ENCODE data around the gene UGDH. TPM values are rescaled to one million over a fixed set of nuclear protein-coding genes. Genes with fewer than 3 reads are reported as not detected.

Gene UGDH
- total RNA-seq, 1 experiment from 2014 or later = 104 TPM

DNA sequence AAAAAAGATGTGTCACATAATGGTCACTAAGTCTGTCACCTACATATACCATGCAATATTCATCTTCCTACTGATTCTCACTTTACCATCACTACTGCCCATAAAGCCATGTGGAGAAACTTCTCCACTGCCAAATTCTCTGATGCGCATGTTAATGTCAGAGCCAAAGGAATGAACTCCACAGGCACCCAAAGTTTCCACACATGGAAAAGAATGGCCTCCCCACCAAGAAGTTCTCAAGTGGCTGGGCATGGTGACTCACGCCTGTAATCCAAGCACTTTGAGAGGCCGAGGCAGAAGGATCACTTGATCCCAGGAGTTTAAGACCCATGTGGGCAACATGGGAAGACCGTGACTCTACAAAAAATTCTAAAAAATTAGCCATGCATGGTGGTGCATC, 43.8 kb upstream of the UGDH start:
- TF ChIP-seq, protein P1, sequence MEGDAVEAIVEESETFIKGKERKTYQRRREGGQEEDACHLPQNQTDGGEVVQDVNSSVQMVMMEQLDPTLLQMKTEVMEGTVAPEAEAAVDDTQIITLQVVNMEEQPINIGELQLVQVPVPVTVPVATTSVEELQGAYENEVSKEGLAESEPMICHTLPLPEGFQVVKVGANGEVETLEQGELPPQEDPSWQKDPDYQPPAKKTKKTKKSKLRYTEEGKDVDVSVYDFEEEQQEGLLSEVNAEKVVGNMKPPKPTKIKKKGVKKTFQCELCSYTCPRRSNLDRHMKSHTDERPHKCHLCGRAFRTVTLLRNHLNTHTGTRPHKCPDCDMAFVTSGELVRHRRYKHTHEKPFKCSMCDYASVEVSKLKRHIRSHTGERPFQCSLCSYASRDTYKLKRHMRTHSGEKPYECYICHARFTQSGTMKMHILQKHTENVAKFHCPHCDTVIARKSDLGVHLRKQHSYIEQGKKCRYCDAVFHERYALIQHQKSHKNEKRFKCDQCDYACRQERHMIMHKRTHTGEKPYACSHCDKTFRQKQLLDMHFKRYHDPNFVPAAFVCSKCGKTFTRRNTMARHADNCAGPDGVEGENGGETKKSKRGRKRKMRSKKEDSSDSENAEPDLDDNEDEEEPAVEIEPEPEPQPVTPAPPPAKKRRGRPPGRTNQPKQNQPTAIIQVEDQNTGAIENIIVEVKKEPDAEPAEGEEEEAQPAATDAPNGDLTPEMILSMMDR (conservative IDR thresholded peaks at IDR 0.05) = no peak
- Histone ChIP-seq H4K8ac (replicated peaks; ENCODE audit: insufficient read length, low read depth, low read length) (no peak overlapping the region), H3K9me3 (ENCODE audit: control insufficient read depth, low read depth, low read length) (no peaks in the 10 kb centered on the region), H3K9ac (ENCODE audit: extremely low read depth, insufficient read length, low read length) (no peak overlapping the region), H4K20me1 (ENCODE audit: control insufficient read depth, insufficient read depth, insufficient read length) (no peaks in the 10 kb centered on the region), H4K91ac (ENCODE audit: insufficient read length, low read depth, low read length) (no peak overlapping the region), H2BK120ac (ENCODE audit: low read depth, low read length, poor library complexity, severe bottlenecking) (no peak overlapping the region), H3K18ac (ENCODE audit: insufficient read length, low read depth, low read length) (no peak overlapping the region), H3K14ac (ENCODE audit: insufficient read depth, low read length) (no peak overlapping the region), H3K56ac (ENCODE audit: insufficient read length, low read depth, low read length) (no peak overlapping the region), H3K23me2 (ENCODE audit: insufficient read length, low read depth, low read length, poor library complexity, severe bottlenecking) (no peaks in the 10 kb centered on the region), H3K23ac (ENCODE audit: insufficient read length, low read depth, low read length) (no peak overlapping the region), H3K4me2 (ENCODE audit: insufficient read depth, insufficient read length, low read length) (no peak overlapping the region), H3K27me3 (ENCODE audit: insufficient read depth, low read length) (no peaks in the 10 kb centered on the region), H3K4ac (ENCODE audit: low read depth, low read length) (no peak overlapping the region), H2BK5ac (ENCODE audit: insufficient read length, low read length) (no peak overlapping the region), H2BK12ac (ENCODE audit: insufficient read length, low read depth, low read length) (no peak overlapping the region), H4K5ac (ENCODE audit: insufficient read length, low read depth, low read length) (no peak overlapping the region), H3K79me1 (ENCODE audit: insufficient read depth, low read depth, low read length, poor library complexity, severe bottlenecking) (no peaks in the 10 kb centered on the region), H3T11ph (ENCODE audit: low read length) (no peak overlapping the region), H2BK20ac (ENCODE audit: low read depth, low read length, poor library complexity, severe bottlenecking) (no peak overlapping the region), H2AK5ac (ENCODE audit: insufficient read length, low read length) (no peak overlapping the region), H2BK15ac (ENCODE audit: low read depth, low read length) (no peak overlapping the region), H3K79me2 (ENCODE audit: insufficient read depth, low read length) (no peaks in the 10 kb centered on the region), H3K4me1 (ENCODE audit: insufficient read depth, low read length) (no peaks in the 10 kb centered on the region), H3K27ac (ENCODE audit: insufficient read length, low read depth, low read length) (no peak overlapping the region), H2AFZ (ENCODE audit: low read length) (no peak overlapping the region)
- WGBS (ENCODE audit: extremely low coverage, insufficient read length, low lambda C conversion rate) = no CpG with 5 or more reads among the region's 4 CpGs
- peak overlapping the region in 1 of 3 experiments; percentile 64; a peak in 2 of 7 replicates for H3K27ac Mint-ChIP-seq
- H3K27me3 Mint-ChIP-seq (ENCODE audit: low read depth) = no peaks in the 10 kb centered on the region
- DNase-seq = no peak
- peaks cover 3 to 7% (median 5%) of the 10 kb centered on the region in 3 experiments for H3K36me3 Mint-ChIP-seq (ENCODE audit: insufficient read depth in 1 of 3, low read depth in 3 of 3)
- peaks cover 0 to 2% of the 10 kb centered on the region in 2 experiments; a peak in 2 of 4 replicates for H3K4me1 Mint-ChIP-seq
- H3K9me3 Mint-ChIP-seq = peaks cover 3 to 4% of the 10 kb centered on the region in 2 experiments
- no peak overlapping the region for H3K4me3 Mint-ChIP-seq
